ENCODE data around the gene C5orf63.

DNA sequence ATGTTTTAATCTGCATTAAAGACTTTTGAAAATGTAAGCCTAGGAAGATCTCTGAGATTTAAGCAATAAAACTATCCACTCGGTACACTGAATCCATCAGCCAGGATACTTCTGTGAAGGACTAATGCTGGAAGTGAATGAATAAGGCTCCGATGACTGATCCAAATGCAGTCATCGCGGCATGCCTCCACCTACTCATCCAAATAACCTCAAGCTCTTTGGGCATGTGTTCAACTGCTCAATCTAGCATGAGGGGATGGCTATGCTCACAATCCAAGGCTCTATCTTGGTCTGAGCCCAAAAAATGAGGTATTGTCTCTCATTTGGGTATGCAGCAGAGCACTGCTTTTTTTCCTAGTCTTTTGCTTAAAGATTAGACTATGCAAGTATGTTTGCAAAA, 62.1 kb downstream of the C5orf63 start:
- TF ChIP-seq EP300 (IDR thresholded peaks at IDR 0.05) (no peak), POLR2A (IDR thresholded peaks at IDR 0.05) (no peak), POLR2AphosphoS5 (IDR thresholded peaks at IDR 0.05) (no peak)
- TF ChIP-seq, protein P1, sequence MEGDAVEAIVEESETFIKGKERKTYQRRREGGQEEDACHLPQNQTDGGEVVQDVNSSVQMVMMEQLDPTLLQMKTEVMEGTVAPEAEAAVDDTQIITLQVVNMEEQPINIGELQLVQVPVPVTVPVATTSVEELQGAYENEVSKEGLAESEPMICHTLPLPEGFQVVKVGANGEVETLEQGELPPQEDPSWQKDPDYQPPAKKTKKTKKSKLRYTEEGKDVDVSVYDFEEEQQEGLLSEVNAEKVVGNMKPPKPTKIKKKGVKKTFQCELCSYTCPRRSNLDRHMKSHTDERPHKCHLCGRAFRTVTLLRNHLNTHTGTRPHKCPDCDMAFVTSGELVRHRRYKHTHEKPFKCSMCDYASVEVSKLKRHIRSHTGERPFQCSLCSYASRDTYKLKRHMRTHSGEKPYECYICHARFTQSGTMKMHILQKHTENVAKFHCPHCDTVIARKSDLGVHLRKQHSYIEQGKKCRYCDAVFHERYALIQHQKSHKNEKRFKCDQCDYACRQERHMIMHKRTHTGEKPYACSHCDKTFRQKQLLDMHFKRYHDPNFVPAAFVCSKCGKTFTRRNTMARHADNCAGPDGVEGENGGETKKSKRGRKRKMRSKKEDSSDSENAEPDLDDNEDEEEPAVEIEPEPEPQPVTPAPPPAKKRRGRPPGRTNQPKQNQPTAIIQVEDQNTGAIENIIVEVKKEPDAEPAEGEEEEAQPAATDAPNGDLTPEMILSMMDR (IDR thresholded peaks at IDR 0.05) = no peak
